Right hindlimb (tissue), 1 donor: ENCODE measurements around the gene BOD1.

Source experiments
- DNase-seq: peaks from one replicate; pipeline ENCODE4 v3.0.0-alpha.2; 2018

Gene BOD1

DNA sequence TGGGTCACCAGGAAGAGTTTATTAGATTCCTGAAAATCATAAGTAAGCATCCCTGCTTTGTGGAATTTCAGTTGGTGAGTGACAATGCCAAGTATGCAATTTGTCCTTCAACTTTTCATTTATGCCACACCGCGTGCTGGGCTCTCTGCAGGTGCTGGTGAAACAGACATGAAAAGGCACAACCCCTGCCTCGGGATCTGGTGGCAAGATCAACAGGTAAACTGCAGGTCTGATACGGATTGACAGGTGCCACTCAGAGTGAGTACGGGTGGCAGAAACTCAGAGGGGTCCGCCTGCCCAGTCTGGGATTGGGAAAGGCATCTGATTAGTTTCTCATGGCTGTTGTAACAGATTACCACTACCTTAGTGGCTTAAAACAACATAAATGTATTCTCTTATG, 40.5 kb downstream of the BOD1 start:
- no peak for DNase-seq

DNA sequence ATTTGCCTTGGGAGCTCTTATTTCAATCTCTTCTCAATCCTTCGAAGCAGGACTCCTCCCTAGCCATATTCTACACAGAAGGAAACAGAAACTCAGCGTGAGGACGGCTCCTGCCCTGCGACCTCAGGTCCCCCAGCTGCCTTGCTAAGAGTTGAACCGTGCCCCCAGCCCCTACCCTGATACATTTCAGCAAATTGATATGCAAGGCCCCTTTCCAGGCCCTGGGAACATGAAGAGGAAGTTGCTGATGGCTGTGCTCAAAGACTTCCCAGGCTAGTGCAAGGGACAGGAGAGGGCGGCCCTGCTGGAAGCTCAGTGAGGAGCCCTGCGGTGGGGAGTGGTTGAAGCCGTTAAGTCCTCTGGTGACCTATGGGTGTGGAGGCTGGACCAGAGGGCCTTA, 41.5 kb downstream of the BOD1 start:
- no peak for DNase-seq

DNA sequence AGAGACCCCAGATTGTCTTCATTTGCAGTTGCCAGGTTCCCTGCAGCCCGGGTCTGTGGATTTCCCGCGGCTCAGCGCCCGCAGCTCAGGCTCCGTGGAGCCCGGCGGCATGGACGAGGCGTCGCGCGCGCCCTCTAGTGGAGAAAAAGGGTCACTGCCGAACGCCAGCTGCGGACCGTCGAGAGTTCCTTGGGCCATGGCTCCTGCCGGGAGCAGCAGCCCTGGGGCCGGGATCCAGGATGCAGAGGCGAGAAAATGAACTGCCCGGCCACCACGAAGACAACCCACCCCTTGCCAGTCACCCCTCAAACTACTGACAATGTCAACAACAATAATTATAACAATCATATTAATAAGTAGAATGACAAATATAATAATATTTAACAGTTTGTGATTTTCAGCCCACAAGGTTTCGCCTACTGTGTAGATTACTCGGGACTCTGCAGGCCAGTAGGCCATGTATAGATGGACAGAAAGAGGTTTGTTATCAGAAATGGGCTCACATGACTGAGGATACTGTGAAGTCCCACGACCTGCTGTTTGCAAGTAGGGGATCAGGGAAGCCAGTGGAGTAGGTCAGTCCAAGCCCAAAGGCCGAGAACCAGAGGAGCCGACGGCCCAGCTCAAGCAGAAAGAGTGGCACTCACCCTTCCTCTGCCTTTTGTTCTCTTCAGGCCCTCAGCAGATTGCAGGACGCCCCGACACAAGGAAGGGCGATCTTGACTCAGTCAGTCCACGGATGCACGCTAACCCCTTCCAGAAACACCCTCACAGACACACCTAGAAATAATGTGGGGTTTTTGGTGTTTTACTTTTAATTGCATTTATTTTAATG, 43.1 kb downstream of the BOD1 start:
- DNase-seq, result peak; percentile 82

DNA sequence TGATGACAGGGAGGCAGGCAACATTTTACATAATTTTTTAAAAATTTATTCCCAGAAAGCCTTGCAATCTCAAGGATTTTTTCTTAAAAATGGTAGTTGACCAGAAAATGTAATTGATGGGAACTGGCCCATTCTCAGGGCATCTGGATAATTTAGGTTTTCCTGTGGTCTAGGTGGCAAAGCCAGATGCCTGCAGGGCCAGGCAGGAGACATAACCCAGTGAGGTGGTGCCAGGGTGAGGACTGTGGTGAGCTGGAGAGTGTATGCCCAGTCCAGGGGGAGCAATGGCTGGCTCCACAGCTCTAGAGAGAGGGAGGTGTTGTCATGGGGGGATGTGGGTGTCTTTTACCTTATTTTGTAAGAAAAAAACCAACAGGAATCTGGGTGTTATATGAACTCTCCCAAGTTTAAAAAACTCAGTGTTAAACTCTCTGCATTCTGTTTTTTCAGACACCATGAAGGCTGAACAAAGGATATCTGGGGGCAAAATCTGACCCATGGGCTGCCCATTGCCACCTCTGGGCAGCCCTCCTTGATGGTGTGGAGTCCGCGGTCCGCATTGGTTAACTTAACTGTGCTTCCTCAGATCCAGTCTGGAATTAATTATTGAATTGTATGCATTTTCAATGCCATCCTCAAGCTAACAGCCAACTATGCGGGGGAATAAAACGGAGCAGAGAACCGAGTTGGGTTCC, 43.9 kb downstream of the BOD1 start:
- DNase-seq, result no peak

DNA sequence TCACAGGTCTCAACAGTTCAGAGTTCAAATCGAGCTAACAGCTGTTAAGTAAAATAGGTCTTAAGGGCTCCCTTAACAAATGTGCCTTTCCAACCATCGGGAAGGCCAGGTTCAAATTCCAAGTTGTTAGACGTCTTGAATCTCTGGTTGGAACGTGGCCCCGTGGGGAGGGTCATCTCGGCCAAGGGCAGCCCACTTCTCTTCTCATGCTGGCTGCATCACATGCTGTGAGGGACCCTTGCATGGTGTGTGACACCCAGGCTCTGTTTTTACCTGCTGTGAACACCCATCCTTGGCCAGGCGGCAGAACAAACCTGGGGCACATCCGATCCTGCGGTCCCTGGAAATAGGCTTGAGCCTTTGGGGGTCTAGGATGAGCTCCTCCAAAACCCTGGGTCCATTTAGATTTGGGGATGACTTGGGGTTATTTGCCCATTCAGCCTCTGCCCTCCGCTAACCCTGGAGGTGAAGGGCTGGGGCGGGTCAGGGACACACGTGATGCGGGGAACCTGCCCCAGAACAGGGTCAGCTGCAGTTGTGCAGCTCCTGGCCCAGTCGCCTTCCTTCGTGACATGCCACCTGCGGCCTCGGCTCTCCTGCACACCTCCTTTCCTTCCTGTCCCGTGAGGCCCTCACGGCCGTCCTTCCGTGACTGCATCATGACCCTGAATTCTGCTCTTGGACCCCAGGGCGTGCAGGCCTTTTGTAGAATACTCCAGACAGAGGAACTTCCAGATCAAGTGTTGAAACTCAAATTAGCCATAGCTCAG, 45.9 kb downstream of the BOD1 start:
- no peak for DNase-seq

DNA sequence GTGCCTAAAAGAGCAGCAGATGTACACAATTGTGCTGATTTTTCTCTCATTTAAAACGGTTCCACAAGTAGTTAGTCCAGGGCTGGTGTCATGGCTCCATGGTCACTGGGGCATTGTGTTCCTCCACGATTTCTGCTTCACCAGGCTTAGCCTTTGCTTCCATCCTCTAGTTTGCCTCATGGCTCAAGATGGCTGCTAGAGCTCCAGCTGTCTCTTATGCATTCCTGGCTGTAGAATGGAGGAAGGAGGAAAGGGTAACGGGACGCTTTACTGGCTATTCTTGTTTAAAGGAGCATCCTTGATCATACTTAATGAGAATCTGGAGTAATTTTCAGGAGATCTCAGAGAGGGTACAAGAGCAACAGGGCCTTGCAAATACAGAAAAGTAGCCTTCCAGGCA, 47.7 kb downstream of the BOD1 start:
- DNase-seq, result no peak

DNA sequence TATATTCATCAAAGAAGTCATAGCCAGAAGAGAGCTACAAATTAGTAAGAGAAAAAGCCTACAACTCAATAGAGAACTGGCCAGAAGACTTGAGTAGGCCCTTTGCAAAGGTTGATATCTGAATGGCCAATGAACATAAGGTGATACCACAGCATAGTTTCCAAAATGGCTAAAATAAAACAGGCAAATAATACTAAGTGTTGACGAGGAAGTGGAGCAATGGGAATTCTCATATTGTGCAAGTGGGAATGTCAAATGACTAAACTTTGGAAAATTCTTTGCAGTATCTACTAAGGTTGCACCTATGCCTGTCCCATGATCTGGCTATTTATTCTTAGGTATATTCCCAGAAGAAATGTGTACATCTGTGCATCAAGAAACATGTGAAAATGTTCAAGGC, 48.3 kb downstream of the BOD1 start:
- no peak for DNase-seq

DNA sequence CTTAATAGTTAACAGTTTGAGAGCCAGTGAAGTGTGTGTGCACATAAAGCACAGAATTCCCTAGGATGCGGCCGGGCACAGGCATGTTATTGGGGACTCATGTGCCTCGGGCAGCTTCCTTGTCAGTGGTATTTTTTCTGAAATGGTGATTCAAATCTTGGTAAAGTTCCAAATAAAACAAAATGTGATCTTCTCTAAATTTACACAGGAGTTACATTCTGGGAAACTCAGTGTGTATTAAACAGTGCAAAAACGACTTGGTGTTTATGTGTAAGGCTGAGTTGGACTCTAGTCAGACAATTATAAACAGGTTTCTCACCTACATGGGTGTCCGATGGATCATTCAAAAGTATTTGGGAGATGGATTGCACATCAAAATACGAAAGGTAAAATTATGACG, 48.9 kb downstream of the BOD1 start:
- no peak for DNase-seq

DNA sequence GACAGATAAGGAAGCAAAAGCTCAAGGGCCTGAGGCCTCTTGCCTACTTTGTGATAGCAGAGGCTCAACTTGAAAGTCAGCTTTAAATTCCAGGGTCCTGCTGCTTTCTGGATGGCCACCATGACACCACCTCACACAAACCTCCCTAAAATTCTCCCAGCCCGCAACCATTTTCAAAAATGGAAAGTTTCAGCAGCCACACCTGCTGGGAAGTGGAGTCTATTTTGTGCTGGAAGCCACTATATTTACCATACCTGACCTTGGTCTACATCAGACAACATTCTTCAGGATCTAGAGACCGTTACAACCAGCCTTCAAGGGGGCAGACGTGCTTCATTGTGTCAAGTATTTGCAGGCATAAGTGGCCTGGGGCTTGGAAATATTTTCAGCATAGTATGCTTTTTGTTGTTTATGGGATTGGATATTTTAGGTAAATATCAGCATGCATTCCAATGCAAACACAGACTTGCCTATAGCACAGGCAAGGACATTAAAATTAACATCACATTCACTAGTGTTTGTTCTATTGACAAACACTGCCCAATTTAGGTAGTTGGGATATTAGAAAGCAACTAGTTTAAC, 50.9 kb downstream of the BOD1 start:
- DNase-seq, result no peak

DNA sequence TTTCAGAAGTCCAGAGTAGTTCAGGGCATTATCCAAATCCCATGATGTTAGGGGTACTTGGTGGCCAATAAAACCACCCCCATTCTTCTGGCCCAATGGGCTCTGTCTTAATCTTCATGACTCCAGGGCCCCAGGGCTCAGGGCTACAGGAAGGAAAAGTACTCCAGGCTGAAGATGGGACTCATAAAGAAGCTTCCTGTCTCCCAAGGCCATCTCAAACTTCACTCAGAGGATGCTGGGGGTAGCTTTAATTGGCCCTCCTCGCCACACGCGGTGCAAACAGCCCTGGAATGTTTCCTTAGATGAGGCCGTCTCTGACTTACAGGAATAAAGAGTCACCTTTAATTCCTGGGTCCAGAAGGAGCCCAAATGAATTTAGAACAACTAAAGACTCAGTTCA, 52.3 kb downstream of the BOD1 start:
- DNase-seq, result no peak

DNA sequence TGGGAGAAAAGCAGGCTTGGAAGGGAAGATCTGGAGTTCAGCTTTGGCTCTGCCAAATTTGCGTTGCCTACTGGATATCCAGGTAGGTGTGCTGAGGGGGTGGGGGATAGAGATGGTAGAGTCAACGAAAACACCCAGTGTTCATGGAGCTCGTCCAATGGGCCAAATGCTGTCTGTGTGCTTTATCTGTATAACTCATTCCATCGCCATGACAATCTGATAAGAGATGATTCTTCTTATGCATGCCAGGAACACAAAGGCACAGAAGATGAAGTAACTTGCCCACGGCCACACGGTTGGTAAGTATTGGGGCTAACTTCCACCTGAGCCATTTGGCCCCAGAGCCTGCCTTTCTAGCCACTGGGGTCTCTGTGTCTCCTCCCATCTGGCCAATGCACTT, 53.2 kb downstream of the BOD1 start:
- DNase-seq, result no peak

DNA sequence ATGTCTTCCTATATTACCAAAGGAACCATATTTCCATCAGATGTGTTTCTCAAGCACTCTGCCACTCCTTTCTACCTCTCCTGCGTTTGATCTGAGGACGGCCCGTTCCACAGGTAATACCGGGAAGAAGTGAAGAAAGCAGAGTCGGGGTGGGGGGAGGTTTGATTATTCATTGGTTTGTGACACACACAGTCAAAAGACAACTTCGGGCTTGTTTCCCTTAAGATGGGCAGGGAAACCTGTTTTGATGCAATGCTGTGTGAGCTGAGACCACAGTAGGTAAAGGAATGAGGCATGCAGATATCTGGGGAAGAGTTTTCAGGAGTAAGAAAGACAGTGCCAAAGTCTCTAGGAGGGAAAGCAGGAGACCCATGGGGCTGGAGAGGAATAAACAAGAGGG, 54.0 kb downstream of the BOD1 start:
- DNase-seq, result no peak
